Activated T-helper 1 cell treated with Interleukin-2 at 50 U/mL for 16 hours (primary cell): ENCODE measurements around the gene NCAPD2.
"Not testable (repeated sequence)": the region's sequence is repeated elsewhere in the genome, so short reads cannot be mapped to it uniquely, and the experiment has no call there.

ENCODE experiments used
- DNase-seq: peaks from one replicate; pipeline ENCODE4 v3.0.0-alpha.2; 2020; ENCODE audit warnings: low read depth

Gene NCAPD2

DNA sequence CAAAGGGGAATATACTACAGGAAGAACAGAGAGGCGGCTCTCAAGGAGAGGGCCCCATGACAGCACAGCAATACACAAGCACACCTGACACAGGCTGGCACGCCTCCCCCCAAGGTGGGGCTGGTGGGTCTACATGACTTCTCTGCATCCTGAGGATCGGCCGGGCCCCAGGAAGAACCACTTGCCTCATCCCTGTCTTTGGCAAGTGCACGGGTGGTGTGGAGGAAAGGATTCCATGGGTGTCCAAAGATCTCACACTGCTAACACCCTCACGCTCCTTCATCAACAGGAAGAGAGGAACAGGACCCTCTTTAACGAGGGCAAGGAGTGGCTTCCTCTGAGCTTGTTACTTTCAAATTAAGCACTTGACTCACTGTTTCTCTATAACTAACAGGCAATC lies 30.7 kb upstream of the NCAPD2 start:
- DNase-seq = no peak

- DNase-seq = no peak
Observed at GRCh38 chr12:6463858-6464257, 30.0 kb upstream of the NCAPD2 start.

DNA sequence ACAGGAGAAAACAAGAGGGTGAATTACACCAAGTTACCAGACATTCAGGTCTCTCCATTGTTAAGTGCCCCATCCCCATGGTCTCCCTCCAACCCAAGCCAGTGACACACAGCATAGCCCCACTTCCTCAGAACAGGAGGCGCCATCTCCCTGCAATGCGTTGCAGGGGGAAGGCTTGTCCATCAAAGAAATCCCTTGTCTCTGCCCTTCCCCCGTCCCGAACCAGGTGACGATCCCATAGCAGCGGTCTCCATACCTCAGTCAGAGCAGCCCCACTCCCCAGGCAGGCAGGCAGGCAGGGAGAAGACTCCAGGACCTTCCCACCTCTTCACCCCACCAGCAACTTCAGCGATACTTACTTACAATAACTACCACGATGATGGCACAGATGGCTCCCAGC lies 29.4 kb upstream of the NCAPD2 start:
- no peak for DNase-seq

DNA sequence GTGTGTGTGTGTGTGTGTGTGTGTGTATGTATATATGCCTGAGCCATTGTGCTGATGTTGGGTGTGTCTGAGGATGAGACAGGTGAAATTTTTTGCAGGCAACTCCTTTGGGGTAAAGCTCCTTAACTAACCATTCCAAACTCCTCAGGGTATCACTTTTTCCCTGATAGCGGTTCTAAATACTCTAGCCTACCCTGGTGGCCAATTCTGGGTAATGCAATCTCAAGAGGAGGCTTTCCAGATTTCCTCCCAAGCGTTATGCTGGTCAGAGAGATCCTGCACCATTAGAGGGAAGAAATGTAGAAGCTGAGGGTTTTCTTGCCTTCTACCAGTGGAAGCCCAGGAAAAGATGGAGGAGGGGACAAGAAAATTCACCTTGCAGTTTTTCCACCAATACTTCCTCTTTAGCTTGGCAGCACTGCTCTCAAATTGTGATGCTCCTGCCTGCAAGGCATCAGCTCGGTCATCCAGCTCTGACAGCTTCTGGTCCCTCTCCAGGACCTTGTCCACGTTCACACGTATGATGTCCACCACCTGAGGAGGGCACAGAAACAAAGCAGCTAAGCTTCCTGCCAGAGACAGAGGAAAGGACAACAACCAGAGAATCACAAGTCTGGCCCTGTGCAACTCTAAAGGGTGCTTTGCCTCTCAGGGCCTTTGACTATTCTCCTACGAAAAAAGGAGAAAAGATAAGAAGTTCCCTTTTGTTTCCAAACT lies 28.3 kb upstream of the NCAPD2 start:
- no peak for DNase-seq

DNA sequence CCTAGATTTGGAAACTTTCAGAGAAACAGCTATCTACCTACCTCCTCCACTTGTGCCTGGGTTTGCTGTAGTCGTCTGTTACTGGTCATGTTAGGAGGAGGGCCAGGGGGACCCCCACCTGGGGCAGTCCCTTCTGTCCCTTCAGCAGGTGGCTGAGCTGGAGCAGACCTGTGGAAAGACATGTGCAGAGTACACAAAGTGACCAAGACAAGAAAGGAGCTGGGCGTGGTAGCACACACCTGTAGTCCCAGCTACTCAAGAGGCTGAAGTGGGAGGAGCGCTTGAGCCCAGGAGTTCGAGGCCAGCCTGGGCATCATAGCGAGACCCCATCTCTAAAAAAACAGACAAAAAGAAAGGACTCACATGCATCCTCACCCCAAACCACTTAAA lies 27.7 kb upstream of the NCAPD2 start:
- DNase-seq = no peak

GRCh38 chr12:6466751-6467150 lies 27.2 kb upstream of the NCAPD2 start:
- DNase-seq = not testable (repeated sequence)

GRCh38 chr12:6467571-6468282 lies 26.2 kb upstream of the NCAPD2 start:
- DNase-seq = not testable (repeated sequence)

DNA sequence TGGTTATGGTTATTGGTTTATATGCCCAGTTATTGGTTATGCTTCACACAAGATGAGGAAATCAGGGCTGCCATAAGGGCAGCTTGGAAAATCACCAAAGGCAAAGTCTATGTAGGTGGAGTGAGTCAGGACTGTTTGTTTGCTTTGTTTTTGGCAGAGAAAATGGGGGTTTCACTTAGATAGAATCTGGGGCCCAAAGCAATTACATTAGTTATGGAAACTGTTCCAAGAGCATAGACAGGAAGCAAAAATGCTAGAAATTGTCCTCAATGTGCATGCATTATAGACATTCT lies 25.7 kb upstream of the NCAPD2 start:
- DNase-seq = no peak

GRCh38 chr12:6469092-6469491 lies 24.8 kb upstream of the NCAPD2 start:
- DNase-seq = no peak

DNA sequence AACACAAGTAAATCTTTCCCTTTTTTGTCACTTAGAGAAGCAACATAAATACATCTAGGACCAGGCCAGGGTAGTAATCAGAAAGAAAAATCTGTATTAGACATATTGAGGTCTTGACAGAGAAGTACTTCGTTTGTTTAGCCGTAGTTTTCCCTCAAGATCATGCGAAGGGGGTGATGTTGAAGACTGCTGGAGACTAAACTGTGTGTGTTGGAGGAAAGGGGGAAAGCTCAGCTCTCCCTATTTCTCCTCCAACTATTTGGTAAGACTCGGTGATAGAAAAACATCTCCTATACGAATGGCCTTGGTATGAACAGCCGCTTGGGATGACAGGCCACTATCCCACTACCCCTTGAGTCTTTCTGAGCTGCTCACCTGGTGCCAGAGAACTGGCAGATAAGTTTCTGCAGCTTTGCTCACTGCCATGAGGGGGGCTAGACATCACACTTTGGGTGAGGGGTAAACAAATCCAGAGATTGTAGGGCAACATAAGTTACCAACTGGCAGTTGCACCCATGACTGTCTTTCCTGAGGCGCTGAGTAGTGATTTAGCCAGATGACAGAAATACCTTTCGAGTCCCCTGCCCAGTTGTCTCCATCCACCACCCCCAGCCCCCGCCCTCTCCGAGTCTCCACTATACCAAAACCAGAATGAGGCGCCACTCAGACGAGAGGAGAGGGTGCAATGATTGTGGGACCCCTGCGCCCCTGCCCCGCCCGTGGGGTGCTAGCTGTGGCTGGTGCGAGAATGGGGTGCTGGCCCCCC lies 24.1 kb upstream of the NCAPD2 start:
- no peak for DNase-seq

DNA sequence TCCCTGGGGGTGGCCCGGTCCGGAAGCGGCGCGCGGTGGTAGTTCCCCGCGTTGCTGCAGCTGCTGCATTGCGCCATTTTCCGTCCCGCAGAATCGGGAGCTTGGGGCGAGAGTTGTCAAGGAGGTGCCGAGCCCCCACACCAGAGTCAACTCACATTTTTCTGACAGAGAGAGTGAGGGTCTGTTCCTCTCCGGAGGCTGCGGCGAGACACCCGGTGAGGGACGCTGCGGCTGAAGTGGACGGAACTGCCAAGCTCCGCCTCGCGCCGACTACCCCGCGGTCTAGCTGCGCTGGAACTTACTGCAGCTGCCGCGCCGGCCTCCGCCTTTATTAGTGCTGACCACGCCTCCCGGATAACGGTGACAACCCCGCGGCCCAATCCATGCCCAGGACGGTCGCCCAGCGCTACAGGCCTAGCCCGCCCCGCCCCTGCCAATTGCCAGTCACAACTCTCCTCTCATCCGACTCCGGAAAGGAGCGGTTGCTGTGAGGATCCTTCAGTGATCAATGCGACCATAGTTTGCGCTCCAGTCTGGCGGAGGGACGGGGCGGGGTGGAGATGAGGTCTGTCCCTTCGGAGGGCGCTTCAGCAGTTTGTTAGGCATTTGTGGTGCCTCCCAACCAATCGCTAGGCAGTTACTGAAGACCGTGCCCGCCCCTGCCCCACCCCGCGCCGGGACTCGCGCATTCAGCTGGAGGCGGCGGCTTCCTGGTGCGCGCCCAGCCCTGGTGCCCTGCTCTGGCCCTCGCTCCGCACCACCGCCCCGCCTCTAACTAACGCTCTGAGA lies 23.3 kb upstream of the NCAPD2 start, which contains the start of gene VAMP1:
Gene VAMP1 (minus strand): TSS at position 303 of the 789 bp plus-strand sequence. CDS start 146 bp downstream, at position 157.
- peak; percentile 95 for DNase-seq

GRCh38 chr12:6471989-6472360 lies 21.9 kb upstream of the NCAPD2 start:
- no peak for DNase-seq

DNA sequence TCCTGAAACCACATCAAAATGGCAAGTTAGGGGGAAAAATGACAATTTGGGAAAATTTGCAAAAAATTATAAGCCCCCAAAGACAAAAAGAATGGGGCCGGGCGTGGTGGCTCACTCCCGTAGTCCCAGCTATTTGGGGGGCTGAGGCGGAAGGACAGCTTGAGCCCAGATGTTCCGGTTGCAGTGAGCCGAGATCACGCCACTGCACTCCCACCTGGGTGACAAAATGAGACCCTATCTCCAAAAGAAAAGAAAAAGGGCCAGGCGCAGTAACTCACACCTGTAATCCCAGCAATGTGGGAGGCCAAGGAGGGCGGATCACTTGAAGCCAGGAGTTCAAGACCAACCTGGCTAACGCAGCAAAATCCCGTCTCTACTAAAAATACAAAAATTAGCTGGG lies 21.4 kb upstream of the NCAPD2 start:
- DNase-seq = no peak

DNA sequence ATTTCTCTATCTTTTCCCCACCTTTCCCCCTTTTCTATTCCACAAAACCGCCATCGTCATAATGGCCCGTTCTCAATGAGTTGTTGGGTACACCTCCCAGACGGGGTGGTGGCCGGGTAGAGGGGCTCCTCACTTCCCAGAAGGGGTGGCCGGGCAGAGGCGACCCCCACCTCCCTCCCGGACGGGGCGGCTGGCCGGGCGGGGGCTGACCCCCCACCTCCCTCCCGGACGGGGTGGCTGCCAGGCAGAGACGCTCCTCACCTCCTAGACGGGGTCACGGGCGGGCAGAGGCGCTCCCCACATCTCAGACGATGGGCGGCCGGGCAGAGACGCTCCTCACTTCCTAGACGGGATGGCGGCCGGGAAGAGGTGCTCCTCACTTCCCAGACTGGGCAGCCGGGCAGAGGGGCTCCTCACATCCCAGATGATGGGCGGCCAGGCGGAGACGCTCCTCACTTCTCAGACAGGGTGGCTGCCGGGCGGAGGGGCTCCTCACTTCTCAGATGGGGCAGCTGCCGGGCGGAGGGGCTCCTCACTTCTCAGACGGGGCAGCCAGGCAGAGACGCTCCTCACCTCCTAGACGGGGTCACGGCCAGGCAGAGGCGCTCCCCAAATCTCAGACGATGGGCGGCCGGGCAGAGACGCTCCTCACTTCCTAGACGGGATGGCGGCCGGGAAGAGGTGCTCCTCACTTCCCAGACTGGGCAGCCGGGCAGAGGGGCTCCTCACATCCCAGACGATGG lies 18.5 kb upstream of the NCAPD2 start:
- DNase-seq = not testable (repeated sequence)

GRCh38 chr12:6476489-6476888 lies 17.4 kb upstream of the NCAPD2 start:
- no peak for DNase-seq

GRCh38 chr12:6477601-6478377 lies 16.1 kb upstream of the NCAPD2 start:
- not testable (repeated sequence) for DNase-seq

- no peak for DNase-seq
Observed at GRCh38 chr12:6478416-6478815, 15.5 kb upstream of the NCAPD2 start.

GRCh38 chr12:6488240-6488639 lies 5.7 kb upstream of the NCAPD2 start:
- no peak for DNase-seq

GRCh38 chr12:6489449-6489848 lies 4.5 kb upstream of the NCAPD2 start:
- DNase-seq = no peak

GRCh38 chr12:6490673-6491072 lies 3.2 kb upstream of the NCAPD2 start:
- DNase-seq = not testable (repeated sequence)
